Left ventricle myocardium inferior (tissue), 1 donor: Measurements from ENCODE around the gene NTM. TPM values are rescaled to one million over a fixed set of nuclear protein-coding genes. Genes with fewer than 3 reads are reported as not detected.

Experiments
- DNase-seq: peaks from one replicate; pipeline ENCODE4 v3.0.0-alpha.2; 2020
- H3K27ac ChIP-seq: fragments of 200-600 bp; replicated peaks from 2 replicates; pipeline ENCODE4 v1.8.0; 2021
- H3K27me3 ChIP-seq: fragments of 200-600 bp; 2 replicates; pipeline ENCODE4 v1.8.0; 2021; ENCODE audit warnings: low read depth
- H3K36me3 ChIP-seq: fragments of 200-600 bp; 2 replicates; pipeline ENCODE4 v1.8.0; 2021
- H3K4me1 ChIP-seq: fragments of 200-600 bp; 2 replicates; pipeline ENCODE4 v1.8.0; 2021
- H3K4me3 ChIP-seq: fragments of 200-600 bp; 2 replicates; pipeline ENCODE4 v1.8.0; 2021; ENCODE audit warnings: mild to moderate bottlenecking, moderate library complexity
- H3K9me3 ChIP-seq: fragments of 200-600 bp; replicated peaks from 2 replicates; pipeline ENCODE4 v1.8.0; 2021
- CTCF ChIP-seq: fragments of 200-600 bp; IDR thresholded peaks from 2 replicates; pipeline ENCODE4 v1.8.0; 2021; ENCODE audit warnings: antibody characterized with exemption, mild to moderate bottlenecking, borderline replicate concordance
- intact Hi-C: fragments of 100-400 bp; cut with micrococcal nuclease; formaldehyde crosslinking; loops from one replicate; pipeline ENCODE4 v1.11.0; 2022
- total RNA-seq: library from RNA; stranded (reverse); fragmentation: NEBNext Ultra II Directional; extraction: Animal tissue kit (Norgen Biotek cat#: 25700); gene quantifications from one replicate; pipeline ENCODE4 v1.2.1, GENCODE V29; 2021
- donor health status: DM: no; HTN: yes; CAD: no; lungs with severe emphysema.

NTM gene
- total RNA-seq, 1 donor from 2014 or later: 1.0 TPM

DNA sequence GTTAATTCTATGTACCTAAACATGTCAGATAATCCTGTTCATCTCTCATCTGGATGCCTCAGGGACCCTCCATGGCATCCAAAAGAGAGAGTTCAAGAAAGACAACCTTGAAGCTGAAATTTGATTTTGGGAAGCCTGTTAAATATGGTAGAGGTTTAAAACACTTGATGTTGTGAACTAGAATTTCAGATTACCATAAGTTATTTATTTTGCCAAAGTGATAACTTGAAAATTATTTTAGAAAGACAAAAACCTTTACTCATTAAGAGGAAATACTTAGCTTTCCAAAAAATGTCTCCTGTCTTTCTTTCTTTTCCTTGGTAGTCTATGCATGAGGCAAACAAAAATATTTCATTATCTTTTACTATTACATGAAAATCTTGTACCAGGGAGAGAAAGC, 714.0 kb downstream of the NTM start:
- peaks cover 74% of the 10 kb centered on the region for H3K9me3 ChIP-seq
- H3K4me1 ChIP-seq: no peaks in the 10 kb centered on the region
- H3K4me3 ChIP-seq: no peak overlapping the region
- DNase-seq: no peak
- no peak for TF ChIP-seq CTCF
- no peaks in the 10 kb centered on the region for H3K27me3 ChIP-seq
- intact Hi-C loops: no loop called here
- H3K27ac ChIP-seq: no peak overlapping the region
- no peaks in the 10 kb centered on the region for H3K36me3 ChIP-seq

GRCh38 chr11:132087148-132087547, 716.7 kb downstream of the NTM start:
- Histone ChIP-seq H3K27me3 (no peaks in the 10 kb centered on the region), H3K9me3 (peaks cover 71% of the 10 kb centered on the region), H3K4me1 (no peaks in the 10 kb centered on the region), H3K36me3 (no peaks in the 10 kb centered on the region), H3K4me3 (no peak overlapping the region), H3K27ac (no peak overlapping the region)
- no peak for DNase-seq
- intact Hi-C loops: no loop called here
- no peak for TF ChIP-seq CTCF

DNA sequence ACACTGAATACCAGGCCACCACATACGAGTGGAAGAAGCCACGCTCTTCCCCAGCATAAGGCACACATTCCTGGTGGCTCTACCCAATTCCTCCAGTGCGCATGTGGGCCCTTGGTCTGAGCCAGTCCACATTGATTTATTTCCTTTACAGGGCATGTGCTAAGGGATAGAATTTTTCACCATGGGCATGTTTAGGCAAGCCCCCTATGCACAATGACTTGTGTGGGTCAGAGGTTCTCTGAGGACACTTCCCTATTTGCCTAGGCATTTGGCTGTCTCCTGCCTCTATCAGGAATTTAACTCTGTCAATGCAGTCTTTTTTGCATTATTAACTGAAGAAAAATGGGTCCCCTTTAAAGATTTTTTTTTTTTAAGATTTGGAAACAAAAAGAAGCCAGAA, 718.1 kb downstream of the NTM start:
- Histone ChIP-seq H3K9me3 (peaks cover 57% of the 10 kb centered on the region), H3K27ac (no peak overlapping the region), H3K4me3 (no peak overlapping the region), H3K36me3 (no peaks in the 10 kb centered on the region), H3K4me1 (no peaks in the 10 kb centered on the region), H3K27me3 (no peaks in the 10 kb centered on the region)
- TF ChIP-seq CTCF: no peak
- intact Hi-C loops: no loop called here
- DNase-seq: no peak

- no peak for DNase-seq
- Histone ChIP-seq H3K27me3 (peaks cover 26% of the 10 kb centered on the region), H3K36me3 (no peaks in the 10 kb centered on the region), H3K9me3 (peaks cover 6% of the 10 kb centered on the region), H3K4me3 (no peak overlapping the region), H3K4me1 (no peaks in the 10 kb centered on the region), H3K27ac (no peak overlapping the region)
- intact Hi-C loops: no loop called here
- TF ChIP-seq CTCF: no peak
These were observed 723.3 kb downstream of the NTM start for GRCh38 chr11:132093536-132094259.

GRCh38 chr11:132094598-132094997, 724.2 kb downstream of the NTM start:
- no peak for TF ChIP-seq CTCF
- Histone ChIP-seq H3K27me3 (peaks cover 35% of the 10 kb centered on the region), H3K4me3 (no peak overlapping the region), H3K36me3 (no peaks in the 10 kb centered on the region), H3K27ac (no peak overlapping the region), H3K4me1 (no peaks in the 10 kb centered on the region), H3K9me3 (no peaks in the 10 kb centered on the region)
- DNase-seq: no peak
- intact Hi-C loops: no loop called here
